HG03521 (cell line): Measurements from ENCODE around the gene BLNK.

Experiments
- ATAC-seq: cut with Tn5 transposase; IDR thresholded peaks from one replicate; pipeline ENCODE4 v1.9.1; 2021; ENCODE audit warnings: mild to moderate bottlenecking, moderate library complexity; ENCODE audit not compliant: unreplicated experiment

Gene BLNK

GRCh38 chr10:96289218-96289910 is 18.0 kb upstream of the BLNK start:
- no peak for ATAC-seq

- peak; percentile 51 for ATAC-seq
Observed at GRCh38 chr10:96288151-96288621, 16.8 kb upstream of the BLNK start.

- peak; percentile 60 for ATAC-seq
Observed at GRCh38 chr10:96287392-96288105, 16.2 kb upstream of the BLNK start.

- no peak for ATAC-seq
Observed at GRCh38 chr10:96285331-96285752, 14.0 kb upstream of the BLNK start.

- no peak for ATAC-seq
Observed at GRCh38 chr10:96283756-96284155, 12.4 kb upstream of the BLNK start.

- ATAC-seq = no peak
Observed at GRCh38 chr10:96283351-96283750, 12.0 kb upstream of the BLNK start.

GRCh38 chr10:96281444-96282029 is 10.2 kb upstream of the BLNK start:
- no peak for ATAC-seq

- no peak for ATAC-seq
Observed at GRCh38 chr10:96280859-96281258, 9.5 kb upstream of the BLNK start.

GRCh38 chr10:96279191-96279641 is 7.8 kb upstream of the BLNK start:
- no peak for ATAC-seq

GRCh38 chr10:96276831-96277230 is 5.5 kb upstream of the BLNK start:
- no peak for ATAC-seq

GRCh38 chr10:96276426-96276825 is 5.1 kb upstream of the BLNK start:
- no peak for ATAC-seq

GRCh38 chr10:96275685-96276418 is 4.5 kb upstream of the BLNK start:
- no peak for ATAC-seq

GRCh38 chr10:96272316-96273280 is 1.2 kb upstream of the BLNK start:
- ATAC-seq = no peak

GRCh38 chr10:96270571-96270970 is 798 bp downstream of the BLNK start:
- no peak for ATAC-seq

GRCh38 chr10:96269438-96270300 is 1.7 kb downstream of the BLNK start:
- no peak for ATAC-seq

GRCh38 chr10:96268341-96268909 is 2.9 kb downstream of the BLNK start:
- ATAC-seq = no peak

- no peak for ATAC-seq
Observed at GRCh38 chr10:96267234-96267705, 4.1 kb downstream of the BLNK start.

- ATAC-seq = no peak
Observed at GRCh38 chr10:96266118-96266770, 5.1 kb downstream of the BLNK start.
